ENCODE results near the gene PRDM11.

Gene PRDM11

GRCh38 chr11:45273509-45273908 lies 127.1 kb downstream of the PRDM11 start:
- TF ChIP-seq, protein P1, sequence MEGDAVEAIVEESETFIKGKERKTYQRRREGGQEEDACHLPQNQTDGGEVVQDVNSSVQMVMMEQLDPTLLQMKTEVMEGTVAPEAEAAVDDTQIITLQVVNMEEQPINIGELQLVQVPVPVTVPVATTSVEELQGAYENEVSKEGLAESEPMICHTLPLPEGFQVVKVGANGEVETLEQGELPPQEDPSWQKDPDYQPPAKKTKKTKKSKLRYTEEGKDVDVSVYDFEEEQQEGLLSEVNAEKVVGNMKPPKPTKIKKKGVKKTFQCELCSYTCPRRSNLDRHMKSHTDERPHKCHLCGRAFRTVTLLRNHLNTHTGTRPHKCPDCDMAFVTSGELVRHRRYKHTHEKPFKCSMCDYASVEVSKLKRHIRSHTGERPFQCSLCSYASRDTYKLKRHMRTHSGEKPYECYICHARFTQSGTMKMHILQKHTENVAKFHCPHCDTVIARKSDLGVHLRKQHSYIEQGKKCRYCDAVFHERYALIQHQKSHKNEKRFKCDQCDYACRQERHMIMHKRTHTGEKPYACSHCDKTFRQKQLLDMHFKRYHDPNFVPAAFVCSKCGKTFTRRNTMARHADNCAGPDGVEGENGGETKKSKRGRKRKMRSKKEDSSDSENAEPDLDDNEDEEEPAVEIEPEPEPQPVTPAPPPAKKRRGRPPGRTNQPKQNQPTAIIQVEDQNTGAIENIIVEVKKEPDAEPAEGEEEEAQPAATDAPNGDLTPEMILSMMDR (IDR thresholded peaks at IDR 0.05; ENCODE audit: low read length, missing control alignments): no peak
- no peak overlapping the region for H3K4me3 ChIP-seq (replicated peaks; ENCODE audit: low read depth, low read length)
- no peak for DNase-seq (ENCODE audit: low read depth)

GRCh38 chr11:45274206-45274605 lies 127.8 kb downstream of the PRDM11 start:
- H3K4me3 ChIP-seq (replicated peaks; ENCODE audit: low read depth, low read length): no peak overlapping the region
- no peak for DNase-seq (ENCODE audit: low read depth)
- TF ChIP-seq, protein P1 (IDR thresholded peaks at IDR 0.05; ENCODE audit: low read length, missing control alignments): no peak

DNA sequence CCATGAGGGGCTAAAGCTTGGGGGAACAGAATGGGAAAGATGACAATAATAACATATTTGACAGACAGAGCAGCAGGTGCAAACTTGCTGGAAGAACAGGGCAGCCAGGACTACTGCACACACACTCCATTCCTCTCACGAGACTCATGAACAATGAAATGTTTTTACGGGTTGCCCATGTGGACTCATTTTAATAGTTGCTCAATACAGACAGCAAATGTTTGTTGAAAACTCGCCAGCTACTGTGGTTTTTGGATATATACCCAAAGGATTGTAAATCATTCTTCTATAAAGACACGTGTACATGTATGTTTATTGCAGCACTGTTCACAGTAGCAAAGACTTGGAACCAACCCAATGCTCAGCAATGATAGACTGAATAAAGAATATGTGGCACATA lies 129.4 kb downstream of the PRDM11 start:
- peak; percentile 18 for DNase-seq (ENCODE audit: low read depth)
- TF ChIP-seq, protein P1 (IDR thresholded peaks at IDR 0.05; ENCODE audit: low read length, missing control alignments): no peak
- no peak overlapping the region for H3K4me3 ChIP-seq (replicated peaks; ENCODE audit: low read depth, low read length)

- no peak overlapping the region for H3K4me3 ChIP-seq (replicated peaks; ENCODE audit: low read depth, low read length)
- TF ChIP-seq, protein P1 (IDR thresholded peaks at IDR 0.05; ENCODE audit: low read length, missing control alignments): no peak
- DNase-seq (ENCODE audit: low read depth): no peak
These were observed 132.3 kb downstream of the PRDM11 start for GRCh38 chr11:45278714-45279113.

GRCh38 chr11:45279645-45280044 lies 133.2 kb downstream of the PRDM11 start:
- TF ChIP-seq, protein P1 (IDR thresholded peaks at IDR 0.05; ENCODE audit: low read length, missing control alignments): no peak
- no peak overlapping the region for H3K4me3 ChIP-seq (replicated peaks; ENCODE audit: low read depth, low read length)
- DNase-seq (ENCODE audit: low read depth): no peak

DNA sequence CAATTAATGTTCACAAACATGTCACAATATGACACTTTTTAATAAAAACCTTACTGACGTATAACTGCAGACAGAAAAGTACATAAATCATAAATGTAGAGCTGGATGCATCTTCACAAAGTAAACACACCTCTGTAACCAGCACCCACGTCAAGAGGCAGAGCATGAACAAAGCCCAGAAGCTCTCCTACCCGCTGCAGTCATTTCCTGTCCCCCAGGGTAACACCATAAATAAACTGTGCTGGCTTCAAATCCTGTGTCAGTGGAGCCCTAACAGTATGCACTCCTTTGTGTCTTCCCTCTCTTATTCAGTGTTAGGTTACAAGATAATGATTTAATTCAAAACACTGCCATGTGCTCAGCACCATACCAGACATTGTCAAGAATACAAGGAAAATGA lies 134.0 kb downstream of the PRDM11 start:
- H3K4me3 ChIP-seq (replicated peaks; ENCODE audit: low read depth, low read length): no peak overlapping the region
- DNase-seq (ENCODE audit: low read depth): peak; percentile 33
- TF ChIP-seq, protein P1 (IDR thresholded peaks at IDR 0.05; ENCODE audit: low read length, missing control alignments): no peak

DNA sequence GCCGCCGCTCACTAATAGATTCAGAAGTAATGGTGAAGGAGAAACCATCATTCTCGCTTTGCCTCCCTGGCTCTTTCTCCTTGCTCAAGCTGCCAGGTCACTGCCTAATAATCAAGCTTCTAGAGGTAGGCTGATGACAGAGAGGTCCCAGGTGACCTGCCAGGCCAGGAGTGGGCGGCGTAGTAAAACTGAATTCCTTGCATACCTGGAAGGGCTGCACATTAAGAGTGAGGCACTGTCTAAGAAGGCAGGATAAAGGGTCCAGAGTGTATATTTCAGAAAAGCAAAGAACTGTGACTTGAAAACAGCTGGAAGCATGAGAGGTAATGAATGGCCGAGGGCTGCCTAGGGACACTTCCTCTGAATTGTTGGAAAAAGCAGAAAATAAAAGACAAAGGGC lies 135.6 kb downstream of the PRDM11 start:
- no peak for DNase-seq (ENCODE audit: low read depth)
- no peak overlapping the region for H3K4me3 ChIP-seq (replicated peaks; ENCODE audit: low read depth, low read length)
- TF ChIP-seq, protein P1 (IDR thresholded peaks at IDR 0.05; ENCODE audit: low read length, missing control alignments): no peak

Data from fibroblast of pulmonary artery (primary cell).